WTC11 (cell line): ENCODE data around the gene ADGRG3.

ENCODE experiments used
- ELF4 ChIP-seq: sonication (generic); formaldehyde crosslinking; IDR thresholded peaks from 2 replicates; pipeline ENCODE4 v1.8.1; 2022; ENCODE audit warnings: low read depth, mild to moderate bottlenecking, moderate library complexity, missing genetic modification reagents
- NR2C2 ChIP-seq: sonication (generic); formaldehyde crosslinking; IDR thresholded peaks from 2 replicates; pipeline ENCODE4 v1.8.0; 2022; ENCODE audit warnings: mild to moderate bottlenecking, missing genetic modification reagents
- TF ChIP-seq, protein P1 (sequence below): fragments of 200-600 bp; IDR thresholded peaks from 2 replicates; pipeline ENCODE4 v1.8.0; 2022; ENCODE audit warnings: antibody characterized with exemption
- TF ChIP-seq, protein P2 (sequence below): sonication (generic); formaldehyde crosslinking; IDR thresholded peaks from 2 replicates; pipeline ENCODE4 v1.8.1; 2022; ENCODE audit warnings: low read depth, missing genetic modification reagents, borderline replicate concordance
- TF ChIP-seq, protein P3 (sequence below): sonication (generic); formaldehyde crosslinking; IDR thresholded peaks from 2 replicates; pipeline ENCODE4 v1.8.1; 2023; ENCODE audit warnings: mild to moderate bottlenecking, missing genetic modification reagents, moderate library complexity
- TF ChIP-seq, protein P4 (sequence below): sonication (generic); formaldehyde crosslinking; IDR thresholded peaks from 2 replicates; pipeline ENCODE4 v1.8.1; 2022; ENCODE audit warnings: missing genetic modification reagents, borderline replicate concordance

DNA sequence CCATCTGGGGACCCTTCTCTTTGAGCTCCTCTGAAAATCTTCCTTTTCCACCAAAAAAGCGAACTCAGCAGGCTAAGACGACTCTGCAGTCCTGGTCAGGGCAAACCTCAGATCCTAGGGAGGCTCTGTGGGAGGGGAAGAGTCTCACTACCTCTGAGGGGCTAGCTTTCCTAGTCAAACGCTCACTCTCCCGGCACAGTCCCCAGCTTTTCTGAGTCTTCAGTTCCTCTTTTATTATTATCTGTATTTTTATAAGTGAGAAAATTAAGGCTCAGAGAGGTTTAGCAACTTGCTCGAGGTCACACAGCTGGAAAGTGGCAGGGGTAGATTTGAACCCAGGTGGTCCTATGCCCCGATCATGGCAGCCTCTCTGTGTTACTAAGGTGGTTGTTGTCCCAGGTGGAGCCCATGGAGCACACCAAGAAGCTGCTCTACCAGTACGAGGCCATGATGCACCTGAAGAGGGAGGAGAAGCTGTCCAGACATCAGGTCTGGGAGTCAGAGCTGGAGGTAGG is 58.4 kb downstream of the ADGRG3 start:
- TF ChIP-seq, protein P1, sequence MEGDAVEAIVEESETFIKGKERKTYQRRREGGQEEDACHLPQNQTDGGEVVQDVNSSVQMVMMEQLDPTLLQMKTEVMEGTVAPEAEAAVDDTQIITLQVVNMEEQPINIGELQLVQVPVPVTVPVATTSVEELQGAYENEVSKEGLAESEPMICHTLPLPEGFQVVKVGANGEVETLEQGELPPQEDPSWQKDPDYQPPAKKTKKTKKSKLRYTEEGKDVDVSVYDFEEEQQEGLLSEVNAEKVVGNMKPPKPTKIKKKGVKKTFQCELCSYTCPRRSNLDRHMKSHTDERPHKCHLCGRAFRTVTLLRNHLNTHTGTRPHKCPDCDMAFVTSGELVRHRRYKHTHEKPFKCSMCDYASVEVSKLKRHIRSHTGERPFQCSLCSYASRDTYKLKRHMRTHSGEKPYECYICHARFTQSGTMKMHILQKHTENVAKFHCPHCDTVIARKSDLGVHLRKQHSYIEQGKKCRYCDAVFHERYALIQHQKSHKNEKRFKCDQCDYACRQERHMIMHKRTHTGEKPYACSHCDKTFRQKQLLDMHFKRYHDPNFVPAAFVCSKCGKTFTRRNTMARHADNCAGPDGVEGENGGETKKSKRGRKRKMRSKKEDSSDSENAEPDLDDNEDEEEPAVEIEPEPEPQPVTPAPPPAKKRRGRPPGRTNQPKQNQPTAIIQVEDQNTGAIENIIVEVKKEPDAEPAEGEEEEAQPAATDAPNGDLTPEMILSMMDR: no peak
- TF ChIP-seq NR2C2 (CRISPR knock-in tag) (no peak), ELF4 (CRISPR knock-in tag) (no peak)
- TF ChIP-seq, protein P2, sequence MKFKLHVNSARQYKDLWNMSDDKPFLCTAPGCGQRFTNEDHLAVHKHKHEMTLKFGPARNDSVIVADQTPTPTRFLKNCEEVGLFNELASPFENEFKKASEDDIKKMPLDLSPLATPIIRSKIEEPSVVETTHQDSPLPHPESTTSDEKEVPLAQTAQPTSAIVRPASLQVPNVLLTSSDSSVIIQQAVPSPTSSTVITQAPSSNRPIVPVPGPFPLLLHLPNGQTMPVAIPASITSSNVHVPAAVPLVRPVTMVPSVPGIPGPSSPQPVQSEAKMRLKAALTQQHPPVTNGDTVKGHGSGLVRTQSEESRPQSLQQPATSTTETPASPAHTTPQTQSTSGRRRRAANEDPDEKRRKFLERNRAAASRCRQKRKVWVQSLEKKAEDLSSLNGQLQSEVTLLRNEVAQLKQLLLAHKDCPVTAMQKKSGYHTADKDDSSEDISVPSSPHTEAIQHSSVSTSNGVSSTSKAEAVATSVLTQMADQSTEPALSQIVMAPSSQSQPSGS (CRISPR knock-in tag): no peak
- TF ChIP-seq, protein P3, sequence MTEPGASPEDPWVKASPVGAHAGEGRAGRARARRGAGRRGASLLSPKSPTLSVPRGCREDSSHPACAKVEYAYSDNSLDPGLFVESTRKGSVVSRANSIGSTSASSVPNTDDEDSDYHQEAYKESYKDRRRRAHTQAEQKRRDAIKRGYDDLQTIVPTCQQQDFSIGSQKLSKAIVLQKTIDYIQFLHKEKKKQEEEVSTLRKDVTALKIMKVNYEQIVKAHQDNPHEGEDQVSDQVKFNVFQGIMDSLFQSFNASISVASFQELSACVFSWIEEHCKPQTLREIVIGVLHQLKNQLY (CRISPR knock-in tag): no peak
- TF ChIP-seq, protein P4, sequence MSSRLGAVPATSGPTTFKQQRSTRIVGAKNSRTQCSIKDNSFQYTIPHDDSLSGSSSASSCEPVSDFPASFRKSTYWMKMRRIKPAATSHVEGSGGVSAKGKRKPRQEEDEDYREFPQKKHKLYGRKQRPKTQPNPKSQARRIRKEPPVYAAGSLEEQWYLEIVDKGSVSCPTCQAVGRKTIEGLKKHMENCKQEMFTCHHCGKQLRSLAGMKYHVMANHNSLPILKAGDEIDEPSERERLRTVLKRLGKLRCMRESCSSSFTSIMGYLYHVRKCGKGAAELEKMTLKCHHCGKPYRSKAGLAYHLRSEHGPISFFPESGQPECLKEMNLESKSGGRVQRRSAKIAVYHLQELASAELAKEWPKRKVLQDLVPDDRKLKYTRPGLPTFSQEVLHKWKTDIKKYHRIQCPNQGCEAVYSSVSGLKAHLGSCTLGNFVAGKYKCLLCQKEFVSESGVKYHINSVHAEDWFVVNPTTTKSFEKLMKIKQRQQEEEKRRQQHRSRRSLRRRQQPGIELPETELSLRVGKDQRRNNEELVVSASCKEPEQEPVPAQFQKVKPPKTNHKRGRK (CRISPR knock-in tag): no peak
